Esophagus muscularis mucosa (tissue), 4 donors: Measurements from ENCODE around the gene CCDC116. TPM values are rescaled to one million over a fixed set of nuclear protein-coding genes. Genes with fewer than 3 reads are reported as not detected.

Experiments
- DNase-seq: peaks from one replicate; pipeline ENCODE4 v3.0.0-alpha.2; 2017; ENCODE audit errors: extremely low spot score
- H3K27ac ChIP-seq, 4 donors: fragments of 200-600 bp; sonication (generic); replicated peaks in 1 of 4; 1 replicate in 3 of 4; 2 replicates in 1 of 4; pipeline ENCODE4 v1.5.1; 2016 to 2019; ENCODE audit warnings: mild to moderate bottlenecking in 1 of 4
- H3K27me3 ChIP-seq, 4 donors: fragments of 200-600 bp; sonication (generic); one replicate each; pipeline versions ENCODE4 v1.5.1 to v1.6.0; 2016 to 2019
- H3K36me3 ChIP-seq, 4 donors: fragments of 200-600 bp; sonication (generic); one replicate each; pipeline ENCODE4 v1.5.1; 2016 to 2019
- H3K4me1 ChIP-seq, 4 donors: fragments of 200-600 bp; sonication (generic); one replicate each; pipeline ENCODE4 v1.5.1; 2016 to 2019
- H3K4me3 ChIP-seq, 4 donors: fragments of 200-600 bp; sonication (generic); 1 replicate in 2 of 4; 2 replicates in 2 of 4; pipeline ENCODE4 v1.5.1; 2016 to 2019; ENCODE audit warnings: mild to moderate bottlenecking in 4 of 4, moderate library complexity in 1 of 4
- H3K9me3 ChIP-seq, 4 donors: fragments of 200-600 bp; sonication (generic); 1 replicate in 3 of 4; 2 replicates in 1 of 4; pipeline ENCODE4 v1.5.1; 2016 to 2019
- CTCF ChIP-seq, 3 experiments: fragments of 200-600 bp in 2 of 3; fragments of 450-650 bp in 1 of 3; sonication (generic) in 2 of 3; IDR thresholded peaks; one replicate each; pipeline ENCODE4 v1.5.1; 2017 to 2019; ENCODE audit warnings: antibody characterized with exemption in 3 of 3, mild to moderate bottlenecking in 2 of 3, moderate library complexity in 1 of 3
- EP300 ChIP-seq: sonication (generic); formaldehyde crosslinking; IDR thresholded peaks from one replicate; pipeline ENCODE4 v1.6.1; 2017; ENCODE audit warnings: antibody characterized with exemption
- POLR2A ChIP-seq: fragments of 450-650 bp; IDR thresholded peaks from one replicate; pipeline ENCODE4 v1.6.1; 2017; ENCODE audit warnings: antibody characterized with exemption, moderate library complexity, mild to moderate bottlenecking, low read depth
- POLR2AphosphoS5 ChIP-seq, 2 donors: sonication (generic); formaldehyde crosslinking; IDR thresholded peaks; one replicate each; pipeline ENCODE4 v1.6.1; 2017; ENCODE audit warnings: antibody characterized with exemption in 2 of 2
- WGBS: methylation state at CpG from one replicate; pipeline ENCODE4 v1.1.5; 2018; 5-methylcytosine and 5-hydroxymethylcytosine counted together
- intact Hi-C: fragments of 100-400 bp; cut with DNase I; formaldehyde crosslinking; loops from one replicate; pipeline ENCODE4 v1.15.1; 2023
- total RNA-seq, 4 donors: library from RNA; depleted of rRNA; stranded (reverse); fragments of >200 nt; gene quantifications; one replicate each; pipeline versions ENCODE4 v1.1.0 to v1.2.1, GENCODE V29; 2016

Gene CCDC116
- total RNA-seq, 4 donors from 2014 or later: 0.26 to 0.99 (median 0.55) TPM

DNA sequence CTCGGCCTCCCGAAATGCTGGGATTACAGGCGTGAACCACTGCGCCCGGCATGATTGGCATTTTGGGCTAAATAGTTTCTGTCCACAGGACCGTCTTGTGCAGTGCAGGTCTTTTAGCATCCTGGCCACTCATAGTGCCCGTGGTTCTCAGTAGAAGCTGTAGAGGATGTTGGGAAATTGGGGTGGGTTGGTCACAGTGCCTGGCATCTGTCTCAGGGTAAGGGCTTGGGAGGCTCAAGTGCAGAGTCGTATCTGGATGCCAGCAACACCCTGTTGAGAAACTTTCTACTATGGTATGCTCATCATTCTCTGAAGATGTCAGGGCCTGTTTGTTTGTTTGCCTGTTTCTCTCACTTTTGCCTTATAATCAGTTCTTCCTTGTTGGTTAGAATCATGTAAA is 43.2 kb upstream of the CCDC116 start:
- Histone ChIP-seq H3K36me3 (peaks cover 11 to 25% (median 19%) of the 10 kb centered on the region in 4 donors), H3K4me3 (no peak overlapping the region), H3K27ac (no peak overlapping the region), H3K9me3 (no peaks in the 10 kb centered on the region), H3K27me3 (no peaks in the 10 kb centered on the region), H3K4me1 (peaks cover 62 to 93% (median 71%) of the 10 kb centered on the region in 4 donors)
- intact Hi-C loops: no loop called here
- DNase-seq: no peak
- TF ChIP-seq EP300 (no peak), POLR2A (no peak), POLR2AphosphoS5 (IDR thresholded peaks at IDR 0.05) (no peak), CTCF (IDR thresholded peaks at IDR 0.05) (no peak)
- WGBS: 65% methylated on average over 7 of the region's 8 CpGs

DNA sequence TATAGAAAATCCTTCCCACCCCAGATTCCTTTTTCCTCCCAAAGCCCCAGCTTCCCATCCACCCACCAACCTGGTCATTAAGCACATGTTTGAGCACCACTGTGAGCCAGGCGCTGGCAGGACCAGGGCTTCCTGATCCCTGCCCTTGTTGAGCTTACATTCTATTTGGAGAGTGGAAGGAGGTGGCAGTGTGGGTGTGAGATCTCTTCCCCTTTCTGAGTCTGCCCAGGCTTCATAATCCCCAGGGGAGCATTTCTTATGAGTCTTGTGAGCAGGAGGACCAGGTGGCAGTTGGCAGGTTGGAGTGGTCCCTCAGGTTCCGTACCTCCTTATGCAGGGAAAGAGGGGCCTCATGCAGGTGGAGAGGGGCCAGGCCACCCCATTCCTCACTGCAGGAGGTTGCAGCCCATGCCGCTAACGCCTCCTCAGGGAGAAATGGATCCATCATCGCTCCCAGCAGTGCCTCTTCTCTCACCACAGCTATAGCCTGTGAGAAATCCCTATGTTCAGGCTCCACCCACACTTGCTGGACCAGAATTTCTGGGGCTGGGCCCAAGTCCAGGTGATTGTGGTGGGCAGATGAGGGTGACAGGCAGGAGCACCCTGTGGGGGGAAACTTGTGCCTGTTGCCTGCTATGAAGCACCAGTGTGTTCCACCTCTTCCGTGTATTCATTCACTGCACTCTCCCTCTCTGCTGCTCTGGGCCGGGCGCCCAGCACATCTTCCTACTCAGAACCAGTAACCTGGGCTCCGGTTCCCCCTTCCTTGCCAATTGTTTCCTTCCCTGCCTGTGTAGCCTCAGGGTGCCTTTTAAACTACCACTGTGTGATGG is 41.5 kb upstream of the CCDC116 start:
- TF ChIP-seq CTCF (IDR thresholded peaks at IDR 0.05): no peak
- no peak for TF ChIP-seq POLR2A
- no peak for TF ChIP-seq EP300
- no peak for TF ChIP-seq POLR2AphosphoS5 (IDR thresholded peaks at IDR 0.05)
- H3K27me3 ChIP-seq: no peaks in the 10 kb centered on the region
- H3K36me3 ChIP-seq: peaks cover 11 to 41% (median 35%) of the 10 kb centered on the region in 4 donors
- no peak overlapping the region for H3K4me3 ChIP-seq
- no peaks in the 10 kb centered on the region for H3K9me3 ChIP-seq
- intact Hi-C loops: no loop called here
- no peak for DNase-seq
- no peak overlapping the region for H3K27ac ChIP-seq
- 74% methylated on average over 9 of the region's 9 CpGs for WGBS
- peaks cover 67 to 92% (median 77%) of the 10 kb centered on the region in 4 donors for H3K4me1 ChIP-seq

DNA sequence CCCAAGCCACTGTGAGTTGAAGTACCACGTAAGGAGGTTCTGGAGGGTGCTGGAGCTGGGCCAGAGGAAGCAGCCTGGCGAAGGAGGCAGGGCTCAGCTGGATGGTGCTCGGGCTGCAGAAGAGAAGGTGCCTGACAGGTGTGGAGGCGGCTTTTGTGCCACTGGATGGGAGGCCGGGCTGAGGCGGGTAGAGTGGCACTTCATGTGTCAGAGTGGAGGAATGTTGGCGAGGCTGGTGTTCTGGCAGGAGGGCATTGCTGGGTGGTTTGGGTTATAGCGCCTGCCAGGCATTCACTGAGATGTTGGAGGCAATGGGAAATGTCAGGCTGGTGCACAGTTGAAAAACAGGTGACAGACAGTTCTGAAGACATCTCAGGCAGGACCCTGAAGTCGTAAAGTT is 40.9 kb upstream of the CCDC116 start:
- Histone ChIP-seq H3K9me3 (no peaks in the 10 kb centered on the region), H3K4me1 (peaks cover 65 to 86% (median 77%) of the 10 kb centered on the region in 4 donors), H3K27me3 (no peaks in the 10 kb centered on the region), H3K4me3 (no peak overlapping the region), H3K27ac (no peak overlapping the region), H3K36me3 (peaks cover 11 to 48% (median 42%) of the 10 kb centered on the region in 4 donors)
- no peak for DNase-seq
- WGBS: 70% methylated on average over 9 of the region's 9 CpGs
- intact Hi-C loops: no loop called here
- TF ChIP-seq CTCF (IDR thresholded peaks at IDR 0.05) (no peak), EP300 (no peak), POLR2AphosphoS5 (IDR thresholded peaks at IDR 0.05) (no peak), POLR2A (no peak)

GRCh38 chr22:21592422-21592821 is 40.1 kb upstream of the CCDC116 start:
- Histone ChIP-seq H3K9me3 (no peaks in the 10 kb centered on the region), H3K36me3 (peaks cover 11 to 52% (median 49%) of the 10 kb centered on the region in 4 donors), H3K27ac (no peak overlapping the region), H3K4me1 (peaks cover 58 to 79% (median 74%) of the 10 kb centered on the region in 4 donors), H3K4me3 (no peak overlapping the region), H3K27me3 (no peaks in the 10 kb centered on the region)
- intact Hi-C loops: no loop called here
- WGBS: 98% methylated on average over 3 of the region's 3 CpGs
- no peak for DNase-seq
- TF ChIP-seq POLR2A (no peak), POLR2AphosphoS5 (IDR thresholded peaks at IDR 0.05) (no peak), EP300 (no peak), CTCF (IDR thresholded peaks at IDR 0.05) (no peak)
